ENCODE results near the gene CREB5. TPM values are rescaled to one million over a fixed set of nuclear protein-coding genes. Genes with fewer than 3 reads are reported as not detected.

Gene CREB5
- total RNA-seq, 2 experiments from 2014 or later, result 1.2 to 1.5 TPM

- DNase-seq, result no peak
- H3K27ac Mint-ChIP-seq, result no peak overlapping the region
- intact Hi-C loops (cut with micrococcal nuclease), result no loop called here
- TF ChIP-seq, protein P1, sequence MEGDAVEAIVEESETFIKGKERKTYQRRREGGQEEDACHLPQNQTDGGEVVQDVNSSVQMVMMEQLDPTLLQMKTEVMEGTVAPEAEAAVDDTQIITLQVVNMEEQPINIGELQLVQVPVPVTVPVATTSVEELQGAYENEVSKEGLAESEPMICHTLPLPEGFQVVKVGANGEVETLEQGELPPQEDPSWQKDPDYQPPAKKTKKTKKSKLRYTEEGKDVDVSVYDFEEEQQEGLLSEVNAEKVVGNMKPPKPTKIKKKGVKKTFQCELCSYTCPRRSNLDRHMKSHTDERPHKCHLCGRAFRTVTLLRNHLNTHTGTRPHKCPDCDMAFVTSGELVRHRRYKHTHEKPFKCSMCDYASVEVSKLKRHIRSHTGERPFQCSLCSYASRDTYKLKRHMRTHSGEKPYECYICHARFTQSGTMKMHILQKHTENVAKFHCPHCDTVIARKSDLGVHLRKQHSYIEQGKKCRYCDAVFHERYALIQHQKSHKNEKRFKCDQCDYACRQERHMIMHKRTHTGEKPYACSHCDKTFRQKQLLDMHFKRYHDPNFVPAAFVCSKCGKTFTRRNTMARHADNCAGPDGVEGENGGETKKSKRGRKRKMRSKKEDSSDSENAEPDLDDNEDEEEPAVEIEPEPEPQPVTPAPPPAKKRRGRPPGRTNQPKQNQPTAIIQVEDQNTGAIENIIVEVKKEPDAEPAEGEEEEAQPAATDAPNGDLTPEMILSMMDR (IDR thresholded peaks at IDR 0.05), result no peak
- ATAC-seq, result no peak
- no peaks in the 10 kb centered on the region for H3K36me3 Mint-ChIP-seq (ENCODE audit: low read depth)
- ChIA-PET CTCF (no interaction called here), POLR2A (no interaction called here)
- no peak overlapping the region for H3K4me3 Mint-ChIP-seq
- H3K27me3 Mint-ChIP-seq, result peaks cover 1% of the 10 kb centered on the region
- no peaks in the 10 kb centered on the region for H3K9me3 Mint-ChIP-seq
- no peaks in the 10 kb centered on the region for H3K4me1 Mint-ChIP-seq (ENCODE audit: low read depth)
Observed at GRCh38 chr7:28754027-28754426, 341.7 kb downstream of the CREB5 start.

DNA sequence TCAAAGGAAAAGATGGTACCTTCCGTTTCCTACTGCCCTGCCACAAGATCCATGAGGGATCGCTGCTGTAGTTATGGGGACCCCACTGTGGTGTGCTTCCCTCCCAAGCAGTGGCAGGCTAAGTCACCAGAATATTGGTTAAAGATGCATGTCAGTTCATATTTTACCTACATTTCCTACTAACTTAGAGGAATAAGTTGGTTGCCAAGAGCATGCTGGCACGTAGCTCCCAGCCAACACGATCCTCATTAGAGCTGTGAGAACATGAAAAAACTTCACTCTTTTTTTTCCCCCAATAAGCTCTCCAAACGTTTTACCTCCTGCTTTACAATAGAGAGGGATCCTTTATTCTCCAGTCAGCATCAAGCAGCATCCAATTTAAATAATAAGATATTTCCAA lies 342.1 kb downstream of the CREB5 start:
- intact Hi-C loops (cut with micrococcal nuclease), result no loop called here
- TF ChIP-seq, protein P1 (IDR thresholded peaks at IDR 0.05), result no peak
- Mint-ChIP-seq H3K4me1 (ENCODE audit: low read depth) (no peaks in the 10 kb centered on the region), H3K36me3 (ENCODE audit: low read depth) (no peaks in the 10 kb centered on the region), H3K4me3 (no peak overlapping the region), H3K27ac (no peak overlapping the region), H3K27me3 (peaks cover 1% of the 10 kb centered on the region), H3K9me3 (no peaks in the 10 kb centered on the region)
- ChIA-PET CTCF (no interaction called here), POLR2A (no interaction called here)
- DNase-seq, result no peak
- no peak for ATAC-seq

DNA sequence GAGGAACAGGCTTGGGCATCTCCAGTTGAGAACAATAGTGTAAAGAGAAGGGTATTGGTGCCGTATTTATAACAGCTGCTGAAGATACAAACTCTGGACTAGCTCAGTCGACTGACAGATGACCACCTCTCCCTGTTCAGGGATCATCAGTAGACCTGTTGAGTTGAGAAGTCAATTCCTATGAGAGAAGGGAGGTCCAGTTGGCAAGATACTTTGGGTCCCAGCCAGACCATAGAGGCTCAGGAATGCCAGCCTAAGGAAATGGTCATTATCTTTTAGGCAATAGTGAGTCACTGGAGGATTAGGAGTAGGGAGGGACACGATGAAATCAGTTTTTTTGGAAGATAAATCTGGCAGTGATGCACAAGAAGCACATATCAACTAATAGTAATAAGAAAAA lies 342.9 kb downstream of the CREB5 start:
- Mint-ChIP-seq H3K36me3 (ENCODE audit: low read depth) (no peaks in the 10 kb centered on the region), H3K4me3 (no peak overlapping the region), H3K27me3 (peaks cover 1% of the 10 kb centered on the region), H3K27ac (no peak overlapping the region), H3K4me1 (ENCODE audit: low read depth) (no peaks in the 10 kb centered on the region), H3K9me3 (no peaks in the 10 kb centered on the region)
- ChIA-PET CTCF (no interaction called here), POLR2A (interaction anchor here (0.8 kb wide), 1 partner anchor 10 kb away, joined by 3 read pairs; no protein-coding TSS in a partner anchor)
- DNase-seq, result no peak
- TF ChIP-seq, protein P1 (IDR thresholded peaks at IDR 0.05), result no peak
- no peak for ATAC-seq
- intact Hi-C loops (cut with micrococcal nuclease), result no loop called here

DNA sequence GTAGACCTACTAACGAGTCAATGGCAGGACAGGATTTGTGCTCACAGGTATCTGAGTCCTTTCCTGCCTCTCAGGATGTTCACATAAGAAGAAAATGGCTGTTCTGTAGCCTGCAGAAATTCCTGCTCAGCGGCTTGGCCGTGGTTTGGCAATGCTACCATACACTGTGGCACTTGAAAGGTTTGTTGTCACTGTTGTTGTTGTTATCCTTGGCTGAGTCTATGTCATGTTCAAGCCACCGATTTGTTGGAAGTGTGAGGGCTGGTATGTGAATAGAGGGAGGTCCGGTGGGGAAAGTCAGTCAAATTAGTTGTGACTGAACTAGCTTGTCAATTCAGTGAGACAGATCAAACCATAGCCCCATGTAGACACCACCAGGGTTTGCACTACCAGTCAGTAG lies 345.9 kb downstream of the CREB5 start:
- no peak for DNase-seq
- H3K36me3 Mint-ChIP-seq (ENCODE audit: low read depth), result no peaks in the 10 kb centered on the region
- intact Hi-C loops (cut with micrococcal nuclease), result no loop called here
- H3K27ac Mint-ChIP-seq, result no peak overlapping the region
- no peaks in the 10 kb centered on the region for H3K4me1 Mint-ChIP-seq (ENCODE audit: low read depth)
- ChIA-PET POLR2A (no interaction called here), CTCF (no interaction called here)
- H3K4me3 Mint-ChIP-seq, result no peak overlapping the region
- TF ChIP-seq, protein P1 (IDR thresholded peaks at IDR 0.05), result no peak
- H3K27me3 Mint-ChIP-seq, result peaks cover 1% of the 10 kb centered on the region
- no peaks in the 10 kb centered on the region for H3K9me3 Mint-ChIP-seq
- no peak for ATAC-seq

DNA sequence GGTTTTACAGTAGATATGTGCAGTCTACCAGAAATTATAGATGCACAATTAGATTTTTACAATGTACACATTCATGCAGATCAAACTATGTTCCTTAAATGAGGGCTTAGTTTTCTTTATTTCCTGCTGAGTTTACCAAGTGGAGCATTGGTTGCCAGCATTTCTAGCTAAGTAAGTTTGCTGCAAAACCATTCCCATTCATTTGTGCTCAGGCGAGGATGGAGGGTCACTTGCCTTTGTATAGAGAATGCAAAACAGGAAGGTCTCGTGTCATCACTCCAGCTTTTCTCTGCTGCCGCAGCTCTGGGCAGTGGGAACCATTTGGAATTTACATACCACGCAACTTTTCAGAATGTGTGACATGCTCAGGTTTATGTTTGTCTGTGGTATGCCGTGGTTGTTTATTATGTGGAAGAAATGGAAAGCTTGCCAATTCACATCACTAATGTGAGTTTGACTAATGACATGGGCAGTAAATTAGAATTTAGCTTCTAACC lies 347.2 kb downstream of the CREB5 start:
- Mint-ChIP-seq H3K4me3 (no peak overlapping the region), H3K27ac (no peak overlapping the region), H3K36me3 (ENCODE audit: low read depth) (no peaks in the 10 kb centered on the region), H3K4me1 (ENCODE audit: low read depth) (no peaks in the 10 kb centered on the region), H3K9me3 (no peaks in the 10 kb centered on the region), H3K27me3 (peaks cover 1% of the 10 kb centered on the region)
- DNase-seq, result no peak
- no peak for ATAC-seq
- CTCF ChIA-PET, result no interaction called here
- TF ChIP-seq, protein P1 (IDR thresholded peaks at IDR 0.05), result no peak
- intact Hi-C loops (cut with micrococcal nuclease), result no loop called here
- POLR2A ChIA-PET, result no interaction called here
